Measurements from ENCODE around the gene OPN4.

The OPN4 gene

DNA sequence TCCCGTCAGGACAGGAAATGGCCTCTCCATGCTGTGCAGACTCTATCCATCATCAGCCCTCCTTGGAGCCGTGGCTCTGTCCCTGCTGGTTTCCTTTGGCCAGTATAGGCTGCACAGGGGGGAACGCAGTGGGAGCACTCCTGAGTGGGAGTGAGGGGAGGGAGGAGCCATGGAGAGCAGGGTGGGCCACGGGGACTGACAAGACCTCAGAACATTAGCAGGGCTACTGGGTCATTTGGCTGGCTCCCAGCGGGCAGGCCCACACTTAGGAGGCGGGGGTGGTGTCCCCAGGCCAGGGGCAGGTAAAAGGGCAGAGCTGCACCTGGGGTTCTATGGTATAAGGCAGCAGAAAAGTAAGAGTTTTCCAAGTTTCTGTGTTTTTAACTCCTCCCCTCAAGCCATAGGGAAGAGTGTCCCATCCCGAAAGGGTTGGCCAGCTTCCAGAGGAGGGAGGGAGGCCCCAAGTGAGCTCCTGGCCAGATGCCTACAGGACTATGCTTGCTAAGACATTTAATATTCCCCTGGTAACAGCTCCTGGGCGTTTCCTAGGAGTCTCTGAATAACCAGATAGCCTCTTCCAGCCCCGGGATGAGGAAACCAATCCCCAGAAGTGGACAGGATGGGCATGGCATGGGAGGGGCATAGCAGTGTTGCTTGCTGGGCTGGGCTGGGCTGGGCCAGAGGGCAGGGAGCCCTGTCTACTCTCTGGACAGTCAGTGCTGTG lies 5.5 kb upstream of the OPN4 start:
- DNase-seq: no peak

DNA sequence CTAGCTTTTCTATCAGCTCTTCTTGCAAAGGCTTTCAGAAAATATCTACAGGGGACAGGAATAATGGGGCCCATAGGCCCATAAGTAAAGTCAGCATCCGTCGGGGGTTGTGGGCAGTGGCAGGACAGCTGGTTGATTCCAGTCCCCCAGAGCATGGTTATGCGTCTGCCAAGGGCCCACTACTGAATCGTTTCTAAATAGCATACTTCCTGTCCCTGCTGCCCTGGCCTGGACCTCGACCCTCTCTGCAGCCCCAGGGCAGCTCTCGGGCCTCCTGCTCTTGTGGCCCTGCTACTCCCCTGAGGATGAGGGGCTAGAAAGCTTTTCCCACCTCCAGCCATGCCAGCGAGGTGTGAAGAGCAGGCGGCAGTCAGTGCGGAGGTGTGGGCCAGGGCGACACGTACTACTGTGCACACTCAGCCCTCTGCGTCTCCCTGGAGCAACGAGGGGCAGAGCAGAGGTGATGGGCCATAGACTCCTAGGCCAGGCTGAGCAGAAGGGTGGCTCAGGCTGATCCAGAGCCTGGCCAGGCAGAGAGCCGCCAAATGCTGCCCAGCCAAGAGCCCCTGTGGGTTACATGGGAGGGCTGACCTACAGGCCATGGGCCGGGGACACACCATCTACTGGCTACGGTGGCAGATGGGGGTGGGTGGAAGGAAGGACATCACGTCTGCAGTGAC lies 4.7 kb upstream of the OPN4 start:
- DNase-seq: no peak

DNA sequence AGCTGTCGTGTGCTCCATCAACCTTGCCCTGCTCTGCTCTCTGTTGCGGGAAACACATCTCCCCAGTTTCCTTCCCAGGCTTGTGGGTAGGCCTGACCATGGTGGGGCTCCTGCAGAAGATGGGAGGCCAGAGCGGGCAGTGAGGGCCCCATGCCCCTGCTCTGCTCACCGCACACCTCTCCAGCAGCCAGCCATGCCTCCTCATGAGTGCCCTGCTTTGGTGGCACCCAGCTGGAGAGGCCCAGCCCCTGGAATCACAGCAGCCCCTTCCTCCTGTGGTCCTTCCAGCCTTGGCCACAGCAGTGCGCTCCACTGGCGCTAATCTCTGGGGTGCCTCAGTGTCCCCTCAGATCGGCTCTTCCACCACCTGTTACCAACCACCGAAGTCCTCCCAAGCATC lies 4.2 kb upstream of the OPN4 start:
- no peak for DNase-seq

DNA sequence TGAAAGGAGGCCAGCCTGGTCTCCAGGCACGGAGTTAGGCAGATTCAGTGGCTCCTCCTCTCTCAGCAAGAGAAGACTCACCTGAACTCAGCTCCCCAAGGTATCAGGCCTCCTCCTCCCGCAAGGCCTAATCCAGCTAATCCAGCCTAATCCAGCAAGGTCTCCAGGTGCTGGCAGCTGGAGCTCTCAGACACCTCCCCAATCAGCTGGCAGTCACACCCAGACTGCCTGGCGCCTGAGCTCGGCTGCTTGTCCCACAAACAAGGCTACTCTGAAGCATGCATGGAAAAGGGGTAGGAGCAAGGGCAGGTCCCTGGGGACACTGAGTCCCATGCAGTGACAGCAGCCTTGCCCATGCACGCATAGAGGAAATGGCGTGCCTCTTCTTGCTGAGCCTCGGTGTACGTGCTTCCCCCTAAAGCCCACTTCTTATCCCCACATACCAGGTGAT lies 3.3 kb upstream of the OPN4 start:
- no peak for DNase-seq

DNA sequence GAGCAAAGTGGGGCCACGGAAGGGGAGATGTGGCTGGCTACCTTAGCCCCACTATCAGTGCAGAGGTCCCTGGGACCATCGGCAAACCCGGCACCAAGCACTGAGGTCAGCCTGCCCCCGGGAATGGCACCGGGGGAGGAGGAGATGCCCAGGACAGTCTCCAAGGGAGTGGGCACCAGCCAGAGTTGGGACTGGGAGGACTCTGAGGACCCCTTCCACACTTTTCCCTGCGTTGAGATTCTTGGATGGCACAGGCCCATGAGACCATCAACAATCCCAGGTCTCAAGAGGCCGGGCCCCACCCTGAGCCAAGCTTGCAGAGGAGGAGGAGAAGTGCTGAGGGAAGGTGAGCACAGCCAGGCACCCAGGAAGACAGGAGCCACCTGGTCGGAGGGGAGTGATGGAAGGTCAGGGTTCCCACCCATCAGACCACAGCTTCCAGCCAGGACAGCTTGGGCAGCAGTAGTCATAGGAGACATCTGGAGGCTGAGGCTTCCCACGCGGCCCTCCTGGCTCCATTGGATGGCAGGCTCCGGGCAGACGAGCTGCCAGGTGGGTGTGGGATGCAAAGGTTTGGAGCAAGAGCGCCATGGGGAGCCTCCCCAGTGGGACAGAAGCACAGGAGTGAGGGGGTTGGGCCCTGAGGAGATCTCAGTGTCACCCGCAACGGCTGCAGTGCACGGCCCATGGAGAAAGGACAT lies 2.6 kb upstream of the OPN4 start:
- DNase-seq: no peak

DNA sequence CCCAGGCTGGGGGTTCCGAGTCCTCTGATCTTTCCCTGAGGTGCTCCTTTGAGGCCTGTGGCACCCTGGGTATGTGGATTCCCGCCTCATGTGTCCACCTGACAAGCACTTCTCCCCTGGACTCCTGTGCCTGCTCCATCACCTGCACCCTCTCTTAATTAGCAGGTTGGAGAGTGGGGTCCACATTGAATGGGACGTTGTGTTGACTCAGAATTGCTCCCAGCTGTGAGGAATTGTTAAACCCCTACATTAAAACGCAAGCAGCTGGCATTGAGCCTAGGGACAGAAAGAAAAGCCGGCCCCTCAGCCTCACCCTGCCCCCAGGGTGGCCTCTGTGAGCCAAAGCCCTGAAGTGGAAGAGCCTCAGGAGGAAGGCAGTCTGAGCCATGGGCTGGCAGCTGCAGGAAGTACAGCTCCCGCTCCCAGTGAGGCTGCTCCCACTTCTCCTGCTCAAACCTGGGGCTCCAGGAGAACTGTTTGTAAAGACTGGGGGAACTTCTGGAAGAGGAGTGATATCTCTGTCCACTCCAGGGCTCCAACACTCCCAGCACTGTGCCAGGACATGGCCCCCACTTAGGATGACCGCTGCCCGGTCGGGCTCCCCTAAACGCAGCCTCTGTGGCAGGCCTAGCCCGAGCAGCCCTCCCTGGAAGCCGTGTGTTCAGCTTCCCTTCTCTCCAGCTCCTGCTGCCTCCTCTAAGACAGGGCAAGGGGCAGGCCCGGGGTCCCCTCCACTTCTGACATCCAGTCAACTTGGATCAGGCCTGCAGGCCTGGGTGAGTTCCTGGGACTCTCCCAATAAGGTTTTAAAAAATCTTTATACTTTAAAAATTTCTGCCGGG lies 1.8 kb upstream of the OPN4 start:
- no peak for DNase-seq

DNA sequence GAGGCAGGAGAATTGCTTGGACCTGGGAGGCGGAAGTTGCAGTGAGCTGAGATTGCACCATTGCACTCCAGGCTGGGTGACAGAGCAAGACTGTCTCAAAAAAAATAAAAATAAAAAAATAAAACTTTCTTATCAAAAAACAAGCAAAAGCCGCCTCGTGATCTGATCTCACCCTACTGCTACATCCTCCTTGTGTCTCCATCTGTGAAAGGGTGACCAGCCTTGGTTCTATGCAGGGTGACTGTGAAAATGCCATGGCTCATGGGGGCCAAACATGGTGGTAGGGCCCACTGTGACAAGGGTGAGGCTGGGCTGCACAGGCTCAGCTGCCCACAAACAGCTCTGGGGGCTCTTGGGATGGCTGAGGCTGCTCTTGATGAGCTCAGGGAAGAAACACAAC lies 968 bp upstream of the OPN4 start:
- no peak for DNase-seq

DNA sequence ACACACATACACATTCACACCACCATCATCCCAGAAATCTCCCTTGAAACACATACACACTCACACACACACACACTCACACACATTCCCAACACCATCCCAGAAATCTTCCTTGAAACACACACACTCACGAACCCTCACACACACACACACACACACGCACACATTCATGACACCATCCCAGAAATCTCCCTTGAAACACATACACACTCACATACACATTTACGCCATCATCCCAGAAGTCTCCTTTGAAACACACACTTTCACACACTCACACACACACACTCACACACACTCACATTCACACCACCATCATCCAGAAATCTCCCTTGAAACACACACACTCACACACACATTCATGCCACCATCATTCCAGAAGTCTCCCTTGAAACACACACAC lies 360 bp upstream of the OPN4 start:
- no peak for DNase-seq

DNA sequence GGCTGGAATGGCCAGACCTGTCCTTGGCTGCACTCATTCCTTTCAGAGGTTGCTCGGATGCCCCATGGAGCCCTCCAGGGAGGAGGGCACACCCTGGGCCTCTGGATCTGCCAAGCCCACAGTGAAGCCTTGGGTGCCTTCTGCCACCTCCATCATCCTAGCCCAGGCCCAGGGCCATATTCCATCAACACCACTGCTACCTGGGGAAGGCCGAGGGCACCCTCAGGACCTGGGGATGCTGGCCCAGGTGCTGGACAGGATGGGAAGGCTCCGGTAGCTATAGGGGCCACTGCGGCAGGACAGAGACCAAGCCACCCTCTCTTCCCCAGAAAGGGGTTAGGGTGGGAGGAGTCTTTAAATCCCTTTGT lies 810 bp downstream of the OPN4 start:
- no peak for DNase-seq

DNA sequence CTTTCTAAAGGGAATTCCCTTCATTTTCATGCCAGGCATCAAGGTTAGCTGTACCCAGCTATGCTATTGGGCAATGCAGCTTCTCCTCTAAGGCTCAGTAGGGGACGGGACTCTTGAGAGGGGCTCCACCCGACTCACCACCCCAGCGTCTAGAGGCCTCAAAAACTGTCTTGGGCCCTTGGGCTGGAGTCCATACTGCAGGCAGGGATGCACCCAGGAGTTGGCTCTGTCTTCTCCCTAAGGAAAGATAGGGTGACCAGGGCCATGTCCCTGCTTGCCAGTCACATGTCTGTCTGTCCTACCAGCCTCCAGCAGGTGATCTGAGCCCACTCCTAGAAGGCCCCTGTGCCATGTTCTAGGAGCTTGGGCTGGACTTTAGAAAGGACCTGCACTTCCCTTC lies 1.2 kb downstream of the OPN4 start:
- DNase-seq: no peak

DNA sequence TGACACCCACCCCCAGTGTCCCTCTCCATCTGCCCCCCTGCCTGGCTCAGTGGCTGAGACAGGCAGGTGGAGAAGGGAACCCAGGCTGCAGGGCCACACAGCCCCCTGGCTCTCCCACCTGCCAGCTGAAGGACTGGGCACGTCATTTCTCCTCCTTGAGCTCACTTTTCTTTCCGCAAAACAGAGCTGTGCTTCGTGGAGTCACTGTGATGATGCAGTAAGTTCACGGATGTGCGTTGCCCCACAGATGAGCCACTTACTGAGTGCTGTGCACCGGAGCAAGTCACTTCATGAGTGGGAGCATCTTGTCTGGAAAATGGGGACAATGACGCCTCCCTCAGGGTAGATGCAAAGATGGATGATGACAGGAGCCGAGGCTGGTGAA lies 2.7 kb downstream of the OPN4 start:
- no peak for DNase-seq

DNA sequence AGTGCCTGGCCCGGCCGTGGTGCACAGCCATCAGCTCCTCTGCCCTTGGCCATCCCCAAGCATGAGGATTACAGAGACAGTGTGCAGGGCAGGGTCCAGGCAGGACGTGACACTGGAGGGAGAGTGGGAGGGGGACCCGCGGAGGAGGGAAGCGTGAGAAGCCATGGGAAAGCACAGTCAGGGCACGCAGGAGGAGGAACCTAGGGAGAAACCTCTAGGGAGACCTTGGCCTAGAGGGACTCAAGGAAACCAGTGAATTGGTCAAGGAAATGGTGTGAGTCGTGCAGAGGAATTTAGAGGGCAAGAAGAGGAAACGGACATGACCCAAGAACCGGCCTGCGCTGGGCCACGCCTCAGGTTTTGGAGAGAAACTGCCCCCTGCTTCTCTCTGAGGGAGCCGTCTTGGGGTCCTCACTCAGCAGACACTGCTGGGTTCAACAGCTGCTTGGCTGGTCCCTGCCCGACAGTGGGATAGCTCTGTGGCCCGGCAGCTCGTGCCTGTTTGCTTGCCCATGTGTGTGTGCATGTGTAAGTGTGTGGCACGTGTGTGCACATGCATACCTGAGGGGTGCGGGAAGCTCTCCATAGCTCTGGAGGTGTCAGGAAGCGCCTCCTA lies 3.2 kb downstream of the OPN4 start:
- no peak for DNase-seq

DNA sequence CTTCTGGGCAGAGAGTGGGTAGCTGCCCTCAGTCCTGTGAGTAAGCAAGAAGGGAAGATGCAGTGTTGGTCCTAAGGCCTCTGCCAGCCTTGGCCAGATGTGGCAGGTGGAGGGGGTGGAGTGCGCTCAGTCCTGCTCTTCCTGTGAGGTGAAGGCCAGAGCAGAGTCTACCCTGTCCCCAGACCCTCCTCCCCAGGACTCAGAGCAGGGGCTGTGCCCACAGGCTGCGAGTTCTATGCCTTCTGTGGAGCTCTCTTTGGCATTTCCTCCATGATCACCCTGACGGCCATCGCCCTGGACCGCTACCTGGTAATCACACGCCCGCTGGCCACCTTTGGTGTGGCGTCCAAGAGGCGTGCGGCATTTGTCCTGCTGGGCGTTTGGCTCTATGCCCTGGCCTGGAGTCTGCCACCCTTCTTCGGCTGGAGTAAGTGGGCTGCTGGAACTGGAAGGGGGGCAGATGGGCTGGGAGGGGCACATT lies 4.0 kb downstream of the OPN4 start:
- no peak for DNase-seq

DNA sequence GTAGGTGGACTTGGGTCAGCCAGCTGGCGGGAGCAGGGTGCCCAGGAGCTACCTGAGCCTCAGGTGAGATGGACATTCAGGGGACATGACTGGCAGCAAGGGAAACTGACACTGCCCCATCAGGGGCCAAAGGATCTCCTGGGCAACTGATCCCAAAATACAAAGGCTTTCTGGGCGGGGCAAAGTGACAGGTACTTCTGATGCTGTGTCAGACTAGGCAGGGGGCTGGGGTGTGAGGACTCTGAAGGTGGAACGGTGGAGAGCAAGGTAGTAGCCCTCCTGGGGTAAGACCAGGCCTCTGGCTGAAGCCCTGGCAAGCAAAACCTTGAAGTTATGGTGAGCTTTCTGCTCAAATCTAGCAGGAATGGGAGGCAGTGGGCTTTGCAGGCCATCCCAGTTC lies 4.4 kb downstream of the OPN4 start:
- no peak for DNase-seq

DNA sequence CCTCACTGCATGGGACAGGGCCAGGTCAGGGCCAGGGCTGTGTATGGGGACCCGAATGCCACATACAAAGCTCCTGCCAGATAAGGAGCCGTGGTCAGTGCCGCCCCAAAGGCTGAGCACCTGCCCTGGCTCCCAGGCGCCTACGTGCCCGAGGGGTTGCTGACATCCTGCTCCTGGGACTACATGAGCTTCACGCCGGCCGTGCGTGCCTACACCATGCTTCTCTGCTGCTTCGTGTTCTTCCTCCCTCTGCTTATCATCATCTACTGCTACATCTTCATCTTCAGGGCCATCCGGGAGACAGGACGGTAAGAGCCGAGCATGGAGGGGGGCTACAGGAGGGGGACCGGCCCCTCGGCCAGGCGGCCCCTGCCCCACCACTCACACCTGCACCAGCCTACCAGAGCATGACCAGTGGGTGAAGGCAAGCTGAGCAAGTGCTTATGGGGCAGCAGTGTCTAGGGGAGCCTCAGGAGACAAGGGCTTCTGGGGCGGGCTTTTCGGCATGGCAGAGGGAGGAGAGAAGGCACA lies 4.9 kb downstream of the OPN4 start:
- no peak for DNase-seq

DNA sequence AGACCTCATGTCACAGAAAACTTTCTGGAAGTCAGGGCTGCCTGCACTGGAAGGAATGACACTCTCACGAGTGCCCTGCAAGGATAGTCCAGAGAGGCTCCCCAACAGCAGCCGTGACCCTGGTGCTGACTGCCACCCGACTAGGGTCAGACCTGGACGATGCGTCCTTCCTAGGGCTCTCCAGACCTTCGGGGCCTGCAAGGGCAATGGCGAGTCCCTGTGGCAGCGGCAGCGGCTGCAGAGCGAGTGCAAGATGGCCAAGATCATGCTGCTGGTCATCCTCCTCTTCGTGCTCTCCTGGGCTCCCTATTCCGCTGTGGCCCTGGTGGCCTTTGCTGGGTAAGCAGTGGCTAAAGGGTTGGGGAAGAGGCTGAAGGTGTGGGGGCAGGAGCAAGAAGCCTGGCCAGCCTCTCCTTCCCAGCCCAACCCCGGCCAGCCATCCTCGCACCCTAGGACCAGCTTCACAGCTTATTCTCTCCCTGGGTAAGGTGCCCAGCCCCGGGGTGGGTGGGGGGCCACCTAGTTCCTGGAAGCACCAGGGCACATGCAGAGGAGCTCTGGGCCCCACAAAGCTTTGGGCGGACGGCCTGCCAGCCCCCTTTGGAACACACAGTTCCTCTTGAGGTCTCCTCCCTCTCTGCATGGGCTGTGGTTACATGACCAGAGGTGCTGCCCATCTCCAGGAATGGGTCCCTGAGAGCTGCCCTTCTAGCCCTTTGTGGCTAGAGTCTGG lies 5.5 kb downstream of the OPN4 start:
- no peak for DNase-seq

DNA sequence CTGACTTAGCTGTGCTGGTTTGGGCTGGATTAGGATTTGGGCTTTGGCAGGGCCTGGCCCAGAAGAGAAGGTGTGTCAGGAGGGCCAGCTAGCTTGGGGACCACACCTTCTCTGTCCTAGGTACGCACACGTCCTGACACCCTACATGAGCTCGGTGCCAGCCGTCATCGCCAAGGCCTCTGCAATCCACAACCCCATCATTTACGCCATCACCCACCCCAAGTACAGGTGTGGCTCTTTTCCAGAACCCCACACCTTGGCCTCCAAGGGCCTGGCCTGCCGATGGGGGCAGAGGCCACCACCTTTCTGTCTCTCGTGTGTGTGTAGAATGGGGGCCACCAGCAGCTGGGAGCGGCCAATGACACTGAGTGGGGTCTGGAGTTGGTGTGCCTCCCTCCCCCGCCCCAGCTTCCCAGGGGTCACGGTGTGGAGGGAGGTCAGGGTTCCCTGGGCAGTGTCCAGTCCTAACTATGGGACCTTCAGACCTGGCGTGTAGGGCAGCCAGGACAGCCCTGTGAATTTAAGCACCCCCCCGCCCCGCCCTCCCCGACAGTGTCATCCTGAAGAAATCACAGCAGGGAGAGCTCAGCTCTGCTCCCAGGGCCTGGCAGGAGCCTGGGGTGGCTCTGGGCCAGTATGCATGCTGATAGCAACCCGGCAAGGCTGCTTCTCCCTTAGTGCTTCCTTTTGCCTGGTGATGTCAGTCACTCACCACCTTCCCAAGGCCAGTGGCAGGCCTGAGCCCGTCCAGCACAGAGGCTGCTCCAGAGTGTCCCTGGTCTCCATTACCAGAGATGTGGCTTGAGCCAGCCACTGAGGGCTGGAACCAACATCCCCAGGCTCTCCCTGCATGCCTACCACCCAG lies 7.0 kb downstream of the OPN4 start:
- DNase-seq: no peak

DNA sequence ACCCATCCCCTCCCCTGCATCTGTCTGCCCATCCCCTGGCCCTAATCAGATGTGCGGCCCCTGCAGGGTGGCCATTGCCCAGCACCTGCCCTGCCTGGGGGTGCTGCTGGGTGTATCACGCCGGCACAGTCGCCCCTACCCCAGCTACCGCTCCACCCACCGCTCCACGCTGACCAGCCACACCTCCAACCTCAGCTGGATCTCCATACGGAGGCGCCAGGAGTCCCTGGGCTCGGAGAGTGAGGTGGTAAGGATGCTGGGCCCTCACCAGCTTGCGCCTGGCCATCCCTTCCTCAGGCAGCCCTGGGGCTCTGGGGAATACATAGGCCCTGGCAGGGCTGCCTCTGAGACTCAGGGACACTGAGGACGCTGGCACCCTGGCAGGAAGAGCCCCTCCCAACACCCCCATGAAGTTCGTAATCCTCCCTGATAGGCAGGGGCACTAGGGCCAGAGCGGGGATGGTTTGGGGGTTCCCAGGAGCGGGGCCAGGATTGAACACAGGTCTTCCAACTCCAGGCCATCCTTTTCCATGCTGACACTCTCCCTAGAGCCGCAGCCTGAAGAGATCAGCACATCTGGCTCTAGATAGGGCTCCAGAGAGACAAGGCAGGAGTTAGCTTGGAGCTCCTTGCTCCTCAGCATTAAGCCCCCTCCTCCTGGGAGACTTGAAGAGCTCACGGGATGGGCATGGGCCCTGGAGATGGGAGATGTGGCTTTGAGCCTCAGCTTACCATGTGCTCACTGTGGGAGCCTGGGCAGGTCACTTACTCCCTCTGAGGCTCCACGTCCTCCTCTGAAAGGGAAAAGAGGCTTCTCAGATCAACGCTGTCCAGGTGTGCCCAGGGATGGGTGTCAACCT lies 8.1 kb downstream of the OPN4 start:
- DNase-seq: no peak

DNA sequence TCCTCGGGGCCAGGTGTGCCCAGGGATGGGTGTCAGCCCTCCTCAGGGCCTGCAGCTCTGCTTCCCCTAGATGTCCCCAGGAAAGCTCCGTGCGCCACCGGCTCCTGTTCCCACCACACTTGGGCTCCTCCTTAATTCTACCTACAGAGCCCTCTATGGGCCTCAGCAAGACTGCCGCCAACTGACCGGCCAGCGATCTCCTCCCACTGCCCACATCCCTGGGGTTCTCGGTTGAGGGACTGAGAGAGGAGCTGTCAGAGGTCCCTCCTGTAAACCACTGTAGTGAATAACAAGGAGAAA lies 8.6 kb downstream of the OPN4 start:
- DNase-seq: no peak

Data from CD4-positive, alpha-beta T cell treated with Interleukin-1 beta for 1 hour (primary cell).